Stromal cell of bone marrow (primary cell): Measurements from ENCODE around the gene KDM1B.
"Not testable (repeated sequence)": the region's sequence is repeated elsewhere in the genome, so short reads cannot be mapped to it uniquely, and the experiment has no call there.

Source experiments
- DNase-seq: peaks from one replicate; pipeline ENCODE4 v3.0.0-alpha.2; 2012; ENCODE audit warnings: low read depth

KDM1B gene

GRCh38 chr6:18148304-18149025 is 6.8 kb upstream of the KDM1B start:
- peak; percentile 85 for DNase-seq

- DNase-seq, result not testable (repeated sequence)
Observed at GRCh38 chr6:18151391-18151790, 3.8 kb upstream of the KDM1B start.

- no peak for DNase-seq
Observed at GRCh38 chr6:18151801-18152200, 3.4 kb upstream of the KDM1B start.

GRCh38 chr6:18153311-18153703 is 1.9 kb upstream of the KDM1B start:
- DNase-seq, result no peak

GRCh38 chr6:18154507-18155149 is 594 bp upstream of the KDM1B start, which contains the start of gene TPMT:
Gene TPMT (minus strand): TSS chr6:18155077. CDS start chr6:18149127, 5,950 bp downstream.
- no peak for DNase-seq

- DNase-seq, result no peak
Observed at GRCh38 chr6:18155864-18156421, 721 bp downstream of the KDM1B start.

- no peak for DNase-seq
Observed at GRCh38 chr6:18160911-18161310, 5.7 kb downstream of the KDM1B start.

GRCh38 chr6:18161431-18161830 is 6.2 kb downstream of the KDM1B start:
- no peak for DNase-seq

GRCh38 chr6:18162401-18162800 is 7.2 kb downstream of the KDM1B start:
- DNase-seq, result no peak

- no peak for DNase-seq
Observed at GRCh38 chr6:18165751-18166150, 10.5 kb downstream of the KDM1B start.

- peak; percentile 65 for DNase-seq
Observed at GRCh38 chr6:18166312-18167036, 11.3 kb downstream of the KDM1B start.

GRCh38 chr6:18168264-18168663 is 13.0 kb downstream of the KDM1B start:
- DNase-seq, result no peak

- no peak for DNase-seq
Observed at GRCh38 chr6:18171871-18172270, 16.6 kb downstream of the KDM1B start.

- not testable (repeated sequence) for DNase-seq
Observed at GRCh38 chr6:18176198-18176597, 21.0 kb downstream of the KDM1B start.

- DNase-seq, result no peak
Observed at GRCh38 chr6:18177286-18177965, 22.2 kb downstream of the KDM1B start.

GRCh38 chr6:18178960-18179615 is 23.9 kb downstream of the KDM1B start:
- no peak for DNase-seq

GRCh38 chr6:18179770-18180356 is 24.6 kb downstream of the KDM1B start:
- no peak for DNase-seq

- no peak for DNase-seq
Observed at GRCh38 chr6:18182568-18182967, 27.3 kb downstream of the KDM1B start.

GRCh38 chr6:18183766-18184165 is 28.5 kb downstream of the KDM1B start:
- DNase-seq, result no peak

GRCh38 chr6:18185624-18186023 is 30.4 kb downstream of the KDM1B start:
- DNase-seq, result no peak

- no peak for DNase-seq
Observed at GRCh38 chr6:18186033-18186432, 30.8 kb downstream of the KDM1B start.
